Naive thymus-derived CD4-positive, alpha-beta T cell (primary cell): ENCODE results near the gene IGFBP6. TPM values are rescaled to one million over a fixed set of nuclear protein-coding genes. Genes with fewer than 3 reads are reported as not detected.
"Not testable (repeated sequence)": the region's sequence is repeated elsewhere in the genome, so short reads cannot be mapped to it uniquely, and the experiment has no call there.

Experiments used
- ATAC-seq: fragments of 150-1000 bp; cut with Tn5 transposase; 2 replicates; pipeline ENCODE4 v1.10.0; 2021; ENCODE audit warnings: mild to moderate bottlenecking, moderate library complexity
- CTCF ChIA-PET: fragments of 350-600 bp; sonication (Branson Sonifier 250); formaldehyde crosslinking; loops from one replicate; lab custom pipeline; 2021; ENCODE audit warnings: antibody characterized with exemption; lab: Charles Lee
- POLR2A ChIA-PET: fragments of 350-600 bp; sonication (Branson Sonifier 250); formaldehyde crosslinking; loops from one replicate; lab custom pipeline; 2021; ENCODE audit warnings: antibody characterized with exemption, inconsistent platforms; lab: Charles Lee
- DNase-seq, 9 donors: peaks; one replicate each; pipeline versions ENCODE4 v3.0.0 to v3.0.0-alpha.2; 2020 to 2022; ENCODE audit warnings: mixed read lengths in 1 of 9
- H3K27ac ChIP-seq: one replicate; pipeline ENCODE4 v1.7.0; 2013; ENCODE audit warnings: mild to moderate bottlenecking, low read depth, low read length, moderate library complexity
- H3K27me3 ChIP-seq, 2 donors: one replicate each; pipeline ENCODE4 v1.7.0; 2013; ENCODE audit warnings: low read length in 2 of 2, mild to moderate bottlenecking in 2 of 2, moderate library complexity in 2 of 2; ENCODE audit not compliant: control insufficient read depth in 2 of 2, insufficient read depth in 2 of 2
- H3K36me3 ChIP-seq, 3 experiments: 1 replicate in 2 of 3; 2 replicates in 1 of 3; pipeline ENCODE4 v1.7.0; 2013; ENCODE audit warnings: low read length in 3 of 3, mild to moderate bottlenecking in 3 of 3, moderate library complexity in 1 of 3; ENCODE audit not compliant: insufficient read depth in 3 of 3, control insufficient read depth in 2 of 3
- H3K4me1 ChIP-seq, 2 donors: one replicate each; pipeline ENCODE4 v1.7.0; 2013; ENCODE audit warnings: low read length in 2 of 2, mild to moderate bottlenecking in 2 of 2, moderate library complexity in 1 of 2; ENCODE audit not compliant: control insufficient read depth in 2 of 2, insufficient read depth in 2 of 2
- H3K4me3 ChIP-seq: 2 replicates; pipeline ENCODE4 v1.7.0; 2013; ENCODE audit warnings: mild to moderate bottlenecking, low read length
- H3K9me3 ChIP-seq, 3 experiments: 1 replicate in 2 of 3; 2 replicates in 1 of 3; pipeline ENCODE4 v1.7.0; 2013; ENCODE audit warnings: low read length in 3 of 3; ENCODE audit not compliant: control insufficient read depth in 2 of 3
- H3K27ac Mint-ChIP-seq, 9 donors: one replicate each; pipeline ENCODE4 v1.8.0; 2020 to 2022; ENCODE audit warnings: mixed read lengths in 9 of 9, mild to moderate bottlenecking in 8 of 9, moderate library complexity in 5 of 9, inconsistent platforms in 2 of 9
- H3K27me3 Mint-ChIP-seq, 5 donors: one replicate each; pipeline ENCODE4 v1.8.0; 2021 to 2022; ENCODE audit warnings: mixed read lengths in 5 of 5, mild to moderate bottlenecking in 1 of 5
- H3K36me3 Mint-ChIP-seq, 5 donors: one replicate each; pipeline ENCODE4 v1.8.0; 2020 to 2022; ENCODE audit warnings: mixed read lengths in 5 of 5, mild to moderate bottlenecking in 3 of 5, inconsistent platforms in 1 of 5
- H3K4me1 Mint-ChIP-seq, 7 donors: one replicate each; pipeline ENCODE4 v1.8.0; 2020 to 2022; ENCODE audit warnings: mixed read lengths in 7 of 7, mild to moderate bottlenecking in 3 of 7, inconsistent platforms in 1 of 7
- H3K4me3 Mint-ChIP-seq, 10 donors: one replicate each; pipeline ENCODE4 v1.8.0; 2020 to 2022; ENCODE audit warnings: mild to moderate bottlenecking in 10 of 10, mixed read lengths in 10 of 10, moderate library complexity in 6 of 10, inconsistent platforms in 2 of 10
- H3K9me3 Mint-ChIP-seq, 11 donors: one replicate each; pipeline ENCODE4 v1.8.0; 2020 to 2022; ENCODE audit warnings: mixed read lengths in 11 of 11, mild to moderate bottlenecking in 4 of 11, inconsistent platforms in 1 of 11, moderate library complexity in 1 of 11
- intact Hi-C, 2 donors: fragments of 100-400 bp; cut with micrococcal nuclease; formaldehyde crosslinking; loops; one replicate each; pipeline ENCODE4 v1.15.1; 2023
- polyA plus RNA-seq, 2 donors: library from polyadenylated mRNA; unstranded; fragments of 300-500 nt; fragmentation: Illumina TruSeq; gene quantifications; one replicate each; pipeline ENCODE4 v1.2.3, GENCODE V29; 2021
- total RNA-seq, 6 experiments: library from RNA in 5 of 6; stranded (reverse) in 5 of 6; gene quantifications; 1 replicate in 5 of 6; 2 replicates in 1 of 6; pipeline ENCODE4 v1.2.3 and lab custom pipeline; 2021 to 2026

IGFBP6 gene
- total and polyA plus RNA-seq, 7 experiments from 2014 or later = 0.34 to 0.81 (median 0.54) TPM; not detected in 2

DNA sequence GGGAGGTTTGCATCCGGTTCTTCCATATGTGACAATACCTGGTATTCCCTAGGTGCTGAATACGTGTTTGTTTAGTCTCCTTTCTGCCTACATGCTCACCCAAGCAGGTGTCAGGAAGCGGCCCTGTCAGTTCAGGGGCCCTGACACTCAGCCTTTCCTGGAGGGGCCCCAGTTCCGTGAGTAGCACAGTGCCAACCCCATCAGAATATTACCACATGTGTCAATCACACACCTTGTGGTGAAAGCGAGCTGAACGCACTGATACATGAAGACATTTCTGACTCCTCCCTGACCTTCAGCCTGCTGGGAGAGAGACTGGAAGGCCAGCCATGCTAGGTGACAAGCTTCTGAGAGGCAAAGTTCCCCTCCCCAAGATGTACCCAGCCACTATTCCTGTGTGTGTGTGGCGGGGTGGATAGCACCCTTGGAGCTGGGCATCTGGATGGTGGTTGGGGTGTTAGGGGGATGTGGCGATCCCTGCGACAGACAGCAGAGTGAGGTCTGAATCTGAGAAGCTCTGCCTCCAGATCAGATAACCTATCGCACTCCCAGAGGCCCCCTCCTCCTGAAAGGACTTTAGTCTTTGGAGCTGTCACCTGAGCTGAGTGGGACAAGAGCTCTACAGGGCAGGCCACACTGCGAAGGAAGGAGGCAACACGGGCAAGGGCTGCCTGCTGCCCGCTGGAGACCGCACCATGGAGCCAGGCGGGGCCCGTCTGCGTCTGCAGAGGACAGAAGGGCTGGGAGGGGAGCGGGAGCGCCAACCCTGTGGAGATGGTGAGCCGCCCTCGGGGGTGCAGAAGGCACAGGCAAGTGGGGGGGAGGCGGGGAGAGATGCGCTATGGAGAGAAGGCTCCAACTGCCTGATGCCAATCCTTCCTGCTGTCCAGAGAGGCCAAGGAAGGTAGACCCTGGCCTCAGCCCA, 5.7 kb downstream of the IGFBP6 start, which contains the start of gene SOAT2:
TSS of gene SOAT2 (plus strand) at position 604 of the 925 bp plus-strand sequence. CDS start at position 696, 92 bp downstream.
- peaks cover 33 to 46% (median 41%) of the 10 kb centered on the region in 7 donors for H3K4me1 Mint-ChIP-seq
- H3K27ac Mint-ChIP-seq = peak within 1 kb of the TSS; percentile 38 to 90 (median 67)
- H3K27ac ChIP-seq = peak within 1 kb of the TSS; percentile 7
- peak; percentile 49 for ATAC-seq
- H3K4me3 Mint-ChIP-seq = peak within 1 kb of the TSS; percentile 26 to 77 (median 63)
- H3K4me3 ChIP-seq = no peak within 1 kb of the TSS
- peaks cover 0 to 13% (median 0%) of the 10 kb centered on the region in 5 donors for H3K27me3 Mint-ChIP-seq
- CTCF ChIA-PET = interaction anchor here (0.6 to 4.6 kb wide), 12 partner anchors 9 to 94 kb away, joined by 3 to 42 read pairs (median 4); no protein-coding TSS in a partner anchor
- peaks cover 36 to 43% of the 10 kb centered on the region in 2 donors for H3K4me1 ChIP-seq
- intact Hi-C loops = loop anchor here in 1 of 2 donors (1.0 kb wide), 1 partner anchor 37 kb away; no protein-coding TSS in a partner anchor
- no peaks in the 10 kb centered on the region for H3K9me3 Mint-ChIP-seq
- H3K36me3 Mint-ChIP-seq = no peaks in the 10 kb centered on the region
- no peaks in the 10 kb centered on the region for H3K9me3 ChIP-seq
- no peaks in the 10 kb centered on the region for H3K36me3 ChIP-seq
- DNase-seq = peak in 7 of 9 donors; percentile 32 to 49 (median 40)
- POLR2A ChIA-PET = interaction anchor here (0.7 to 3.7 kb wide), 7 partner anchors 18 to 97 kb away, joined by 3 to 25 read pairs (median 3); partner anchors contain the start of genes EIF4B and SPRYD3
- no peaks in the 10 kb centered on the region for H3K27me3 ChIP-seq

DNA sequence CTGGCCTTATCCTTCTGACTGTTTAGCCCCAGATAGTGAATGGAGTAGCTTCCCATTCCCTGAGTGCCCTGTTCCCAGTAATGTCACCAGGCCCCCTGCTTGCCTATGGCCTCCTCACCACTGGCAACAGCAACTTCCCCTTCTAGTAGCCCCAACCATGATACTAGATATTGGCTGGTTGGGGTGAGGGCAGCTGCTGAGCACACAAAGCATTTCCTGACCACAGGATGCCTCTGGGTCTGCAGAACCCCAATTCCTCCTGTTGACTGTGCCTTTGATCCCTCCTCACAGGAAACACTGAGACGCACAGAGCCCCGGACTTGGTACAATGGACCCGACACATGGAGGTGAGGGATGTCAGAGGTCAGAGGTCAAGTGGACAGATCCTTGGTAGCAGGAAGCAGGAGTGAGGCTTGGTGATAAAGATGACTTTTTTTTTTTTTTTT, 6.4 kb downstream of the IGFBP6 start:
- no peaks in the 10 kb centered on the region for H3K36me3 Mint-ChIP-seq
- H3K27ac Mint-ChIP-seq = peak overlapping the region in 4 of 9 donors; percentile 4 to 58 (median 40)
- peaks cover 25 to 38% (median 33%) of the 10 kb centered on the region in 7 donors for H3K4me1 Mint-ChIP-seq
- no peak for DNase-seq
- Histone ChIP-seq H3K4me1 (peaks cover 28 to 36% of the 10 kb centered on the region in 2 donors), H3K27ac (no peak overlapping the region), H3K4me3 (no peak overlapping the region), H3K9me3 (no peaks in the 10 kb centered on the region), H3K27me3 (no peaks in the 10 kb centered on the region), H3K36me3 (no peaks in the 10 kb centered on the region)
- CTCF ChIA-PET = interaction anchor here (0.8 to 4.6 kb wide), 4 partner anchors 38 to 94 kb away, joined by 3 to 42 read pairs (median 4); no protein-coding TSS in a partner anchor
- ATAC-seq = no peak
- peaks cover 0 to 7% (median 0%) of the 10 kb centered on the region in 5 donors for H3K27me3 Mint-ChIP-seq
- intact Hi-C loops = loop anchor here in 1 of 2 donors (1.0 kb wide), 1 partner anchor 38 kb away; no protein-coding TSS in a partner anchor
- peak overlapping the region in 5 of 10 donors; percentile 11 to 63 (median 25) for H3K4me3 Mint-ChIP-seq
- H3K9me3 Mint-ChIP-seq = no peaks in the 10 kb centered on the region
- POLR2A ChIA-PET = interaction anchor here (1.1 to 3.7 kb wide), 3 partner anchors 25 to 58 kb away, joined by 3 to 25 read pairs (median 4); partner anchors contain the start of gene SPRYD3

DNA sequence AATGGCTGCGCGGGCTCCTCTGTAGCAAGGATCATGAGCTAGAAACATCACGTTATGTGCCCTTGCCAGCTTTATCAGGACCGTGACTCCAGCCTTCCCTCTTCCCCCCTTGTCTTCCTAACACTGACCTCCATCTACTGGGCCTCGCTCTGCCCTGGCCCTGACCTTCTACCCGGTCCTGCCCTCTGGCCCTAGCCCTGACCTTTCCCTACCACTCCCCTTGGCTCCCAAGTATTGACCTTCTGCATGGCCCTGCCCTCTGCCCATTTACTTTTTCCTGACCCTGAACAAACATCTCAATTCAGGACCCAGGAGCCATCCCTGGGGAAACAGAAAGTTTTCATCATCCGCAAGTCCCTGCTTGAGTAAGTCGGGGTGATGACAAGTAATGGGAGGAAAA, 7.8 kb downstream of the IGFBP6 start:
- Histone ChIP-seq H3K4me1 (peaks cover 23 to 30% of the 10 kb centered on the region in 2 donors), H3K27ac (no peak overlapping the region), H3K36me3 (no peaks in the 10 kb centered on the region), H3K9me3 (no peaks in the 10 kb centered on the region), H3K27me3 (no peaks in the 10 kb centered on the region), H3K4me3 (no peak overlapping the region)
- H3K9me3 Mint-ChIP-seq = no peaks in the 10 kb centered on the region
- peak overlapping the region in 2 of 9 donors; percentile 32 to 58 for H3K27ac Mint-ChIP-seq
- H3K4me1 Mint-ChIP-seq = peaks cover 20 to 31% (median 26%) of the 10 kb centered on the region in 7 donors
- H3K27me3 Mint-ChIP-seq = peaks cover 0 to 3% (median 0%) of the 10 kb centered on the region in 5 donors
- ChIA-PET POLR2A (no interaction called here), CTCF (interaction anchor here (4.6 kb wide), 1 partner anchor 39 kb away, joined by 42 read pairs; no protein-coding TSS in a partner anchor)
- DNase-seq = no peak
- no peak for ATAC-seq
- H3K36me3 Mint-ChIP-seq = no peaks in the 10 kb centered on the region
- intact Hi-C loops = no loop called here
- H3K4me3 Mint-ChIP-seq = peak overlapping the region in 1 of 10 donors; percentile 3

DNA sequence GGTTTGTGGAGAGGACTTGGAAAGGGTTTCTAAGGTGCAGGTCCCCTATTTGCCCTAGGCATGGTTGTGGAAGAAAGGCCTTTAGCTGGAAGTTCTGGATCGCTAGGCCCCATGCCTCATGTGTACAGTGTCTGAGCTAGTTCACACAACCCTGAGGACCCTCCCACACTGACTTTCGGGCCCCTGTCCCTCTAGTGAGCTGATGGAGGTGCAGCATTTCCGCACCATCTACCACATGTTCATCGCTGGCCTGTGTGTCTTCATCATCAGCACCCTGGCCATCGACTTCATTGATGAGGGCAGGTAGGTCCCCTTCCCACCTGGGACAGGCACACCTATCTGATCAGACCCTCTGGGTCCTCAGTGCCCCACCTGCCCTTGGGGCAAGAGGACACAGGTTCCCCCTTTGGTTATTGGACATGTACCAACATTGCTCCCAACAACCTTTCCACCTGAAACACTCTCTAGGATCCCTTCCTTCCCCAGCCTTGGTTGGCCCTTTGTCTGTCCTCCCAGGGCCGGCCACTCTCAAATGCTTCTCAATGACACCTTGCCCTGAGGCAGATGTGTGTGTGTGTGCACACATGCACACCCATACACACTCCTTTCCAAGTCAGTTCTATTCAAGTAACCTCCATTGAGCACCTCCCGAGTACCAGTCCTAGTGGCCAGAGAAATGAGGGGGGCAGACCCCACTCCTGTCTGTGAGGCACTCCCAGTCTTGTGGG, 8.4 kb downstream of the IGFBP6 start:
- ATAC-seq (no peak), DNase-seq (no peak)
- H3K4me3 ChIP-seq = no peak overlapping the region
- H3K27me3 ChIP-seq = no peaks in the 10 kb centered on the region
- Mint-ChIP-seq H3K27me3 (peaks cover 0 to 3% (median 0%) of the 10 kb centered on the region in 5 donors), H3K36me3 (no peaks in the 10 kb centered on the region), H3K4me1 (peaks cover 20 to 31% (median 24%) of the 10 kb centered on the region in 7 donors), H3K27ac (peak overlapping the region in 2 of 9 donors; percentile 32 to 56), H3K4me3 (no peak overlapping the region), H3K9me3 (no peaks in the 10 kb centered on the region)
- ChIA-PET CTCF (no interaction called here), POLR2A (no interaction called here)
- peaks cover 23 to 30% of the 10 kb centered on the region in 2 donors for H3K4me1 ChIP-seq
- no peaks in the 10 kb centered on the region for H3K36me3 ChIP-seq
- H3K9me3 ChIP-seq = no peaks in the 10 kb centered on the region
- H3K27ac ChIP-seq = no peak overlapping the region
- intact Hi-C loops = no loop called here

DNA sequence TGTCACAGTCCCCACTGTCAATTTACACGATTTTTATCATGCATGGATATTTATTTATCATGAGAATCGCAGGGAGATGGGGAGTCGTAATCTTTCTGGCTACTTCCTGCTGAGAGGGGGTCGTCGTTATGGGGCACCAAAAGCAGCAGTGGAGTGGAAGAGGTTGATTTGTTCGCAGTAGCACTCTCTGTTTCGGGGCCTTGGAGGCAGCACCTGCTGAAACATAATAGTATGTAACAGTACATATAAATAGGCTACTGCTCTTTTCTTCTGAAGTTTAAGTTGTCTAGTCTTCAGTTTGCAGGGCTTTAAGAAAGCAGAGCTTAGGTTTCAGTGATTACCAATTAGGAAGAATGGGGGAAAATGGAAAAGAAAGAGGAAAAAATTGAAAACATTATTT, 9.7 kb downstream of the IGFBP6 start:
- Mint-ChIP-seq H3K4me1 (peaks cover 20 to 25% (median 22%) of the 10 kb centered on the region in 7 donors), H3K4me3 (no peak overlapping the region), H3K27me3 (peaks cover 0 to 7% (median 0%) of the 10 kb centered on the region in 5 donors), H3K9me3 (no peaks in the 10 kb centered on the region), H3K27ac (no peak overlapping the region), H3K36me3 (no peaks in the 10 kb centered on the region)
- ChIA-PET CTCF (no interaction called here), POLR2A (no interaction called here)
- H3K27me3 ChIP-seq = no peaks in the 10 kb centered on the region
- intact Hi-C loops = no loop called here
- H3K4me1 ChIP-seq = peaks cover 20 to 26% of the 10 kb centered on the region in 2 donors
- no peak overlapping the region for H3K27ac ChIP-seq
- no peak for DNase-seq
- no peaks in the 10 kb centered on the region for H3K36me3 ChIP-seq
- ATAC-seq = no peak
- H3K4me3 ChIP-seq = no peak overlapping the region
- no peaks in the 10 kb centered on the region for H3K9me3 ChIP-seq

DNA sequence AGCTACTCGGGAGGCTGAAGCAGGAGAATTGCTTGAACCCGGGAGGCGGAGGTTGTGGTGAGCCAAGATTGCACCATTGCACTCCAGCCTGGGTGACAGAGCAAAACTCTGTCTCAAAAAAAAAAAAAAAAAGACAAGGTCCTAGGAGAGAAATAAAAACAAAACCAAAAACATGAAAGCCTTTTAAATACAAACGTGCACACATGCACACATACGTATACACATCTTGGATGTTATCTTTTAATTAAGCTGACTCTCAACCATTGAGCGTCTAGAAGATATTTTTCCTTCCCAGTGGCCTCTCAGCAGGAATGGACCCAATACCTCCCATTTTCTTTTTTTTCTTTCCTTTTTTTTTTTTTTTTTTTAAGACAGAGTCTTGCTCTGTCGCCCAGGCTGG, 15.0 kb downstream of the IGFBP6 start:
- H3K9me3 Mint-ChIP-seq, POLR2A ChIA-PET, ATAC-seq, H3K36me3 Mint-ChIP-seq, H3K27me3 ChIP-seq, H3K4me1 ChIP-seq, H3K4me3 Mint-ChIP-seq, intact Hi-C loops, DNase-seq, H3K4me1 Mint-ChIP-seq, H3K27ac ChIP-seq, H3K4me3 ChIP-seq, H3K9me3 ChIP-seq, H3K27ac Mint-ChIP-seq, CTCF ChIA-PET, H3K36me3 ChIP-seq, H3K27me3 Mint-ChIP-seq: not testable (repeated sequence)
